OCI-LY3 (cell line): ENCODE measurements around the gene TTLL9.

ENCODE experiments used
- EZH2phosphoT487 ChIP-seq: fragments of 200-600 bp; shearing (Covaris generic); IDR thresholded peaks from 2 replicates; pipeline ENCODE4 v1.6.1; 2018; ENCODE audit warnings: antibody characterized with exemption, mixed run types, low read depth
- TF ChIP-seq, protein P1 (sequence below): fragments of 200-600, 300-600 bp; sonication (generic); IDR thresholded peaks from 2 replicates; pipeline ENCODE4 v1.5.1; 2014; ENCODE audit warnings: antibody characterized with exemption, low read length, low read depth

DNA sequence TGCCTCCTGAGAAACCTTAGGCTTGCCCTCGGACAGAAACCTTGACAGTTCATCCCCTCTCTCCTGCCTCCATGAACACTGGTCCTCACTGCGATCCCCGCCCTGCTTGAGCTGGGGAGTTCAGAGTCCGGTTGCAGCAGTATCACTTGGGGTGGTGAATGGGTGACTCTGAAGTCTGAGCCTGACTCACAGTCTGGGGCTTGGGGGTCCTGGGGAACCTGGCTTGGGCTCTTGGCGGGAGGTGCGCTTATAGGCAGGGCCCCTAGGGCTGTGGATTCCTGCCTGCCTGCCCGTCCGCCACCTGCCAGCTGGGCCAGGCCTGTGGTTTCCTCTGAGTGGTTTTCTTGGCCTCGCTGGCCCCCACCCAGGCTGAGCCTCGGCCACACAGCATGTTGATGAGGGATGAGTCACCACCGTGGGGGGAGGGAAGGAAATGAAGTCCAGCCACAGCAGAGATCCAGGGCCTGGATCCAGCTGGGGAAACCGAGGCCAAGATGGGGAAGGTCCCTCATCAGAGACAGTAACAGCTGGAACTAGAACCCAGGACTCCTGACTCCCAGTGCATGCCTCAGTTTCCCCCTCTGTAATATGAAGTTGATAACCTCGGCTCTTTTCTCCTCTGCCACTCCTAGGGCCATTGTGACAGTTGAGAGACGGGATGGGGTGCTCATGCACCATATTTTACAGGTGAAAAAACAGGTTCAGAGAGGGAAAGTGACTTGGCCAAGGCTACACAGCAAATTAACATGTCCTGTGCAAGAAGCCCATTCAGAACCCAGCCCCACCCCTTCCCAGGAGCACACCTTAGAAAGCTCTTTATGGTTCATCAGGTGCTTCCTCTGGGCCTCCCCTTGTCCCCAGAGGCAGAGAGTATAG is 34.2 kb upstream of the TTLL9 start:
- TF ChIP-seq, protein P1, sequence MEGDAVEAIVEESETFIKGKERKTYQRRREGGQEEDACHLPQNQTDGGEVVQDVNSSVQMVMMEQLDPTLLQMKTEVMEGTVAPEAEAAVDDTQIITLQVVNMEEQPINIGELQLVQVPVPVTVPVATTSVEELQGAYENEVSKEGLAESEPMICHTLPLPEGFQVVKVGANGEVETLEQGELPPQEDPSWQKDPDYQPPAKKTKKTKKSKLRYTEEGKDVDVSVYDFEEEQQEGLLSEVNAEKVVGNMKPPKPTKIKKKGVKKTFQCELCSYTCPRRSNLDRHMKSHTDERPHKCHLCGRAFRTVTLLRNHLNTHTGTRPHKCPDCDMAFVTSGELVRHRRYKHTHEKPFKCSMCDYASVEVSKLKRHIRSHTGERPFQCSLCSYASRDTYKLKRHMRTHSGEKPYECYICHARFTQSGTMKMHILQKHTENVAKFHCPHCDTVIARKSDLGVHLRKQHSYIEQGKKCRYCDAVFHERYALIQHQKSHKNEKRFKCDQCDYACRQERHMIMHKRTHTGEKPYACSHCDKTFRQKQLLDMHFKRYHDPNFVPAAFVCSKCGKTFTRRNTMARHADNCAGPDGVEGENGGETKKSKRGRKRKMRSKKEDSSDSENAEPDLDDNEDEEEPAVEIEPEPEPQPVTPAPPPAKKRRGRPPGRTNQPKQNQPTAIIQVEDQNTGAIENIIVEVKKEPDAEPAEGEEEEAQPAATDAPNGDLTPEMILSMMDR, result no peak
- TF ChIP-seq EZH2phosphoT487, result no peak
